Measurements from ENCODE around the gene KRT77.

DNA sequence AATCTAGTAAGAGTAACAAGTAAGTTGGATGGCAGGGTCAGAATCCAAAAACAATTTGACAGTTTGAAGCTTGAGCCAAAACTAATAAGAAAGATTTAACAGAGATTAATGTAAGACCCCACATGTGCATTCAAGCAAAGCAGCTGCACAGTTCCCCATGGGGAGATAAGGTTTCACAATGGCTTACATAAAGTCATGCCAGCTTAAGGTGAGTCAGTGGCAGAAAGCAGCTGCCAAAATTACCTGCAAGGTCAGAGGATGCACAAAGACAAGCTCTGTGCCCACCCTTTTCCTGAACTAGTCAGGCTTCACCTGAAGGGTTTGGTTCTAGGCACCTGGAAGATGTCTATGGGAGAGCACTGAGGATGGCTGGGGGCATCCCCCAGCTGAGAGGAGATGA lies 36.6 kb upstream of the KRT77 start:
- TF ChIP-seq, protein P1, sequence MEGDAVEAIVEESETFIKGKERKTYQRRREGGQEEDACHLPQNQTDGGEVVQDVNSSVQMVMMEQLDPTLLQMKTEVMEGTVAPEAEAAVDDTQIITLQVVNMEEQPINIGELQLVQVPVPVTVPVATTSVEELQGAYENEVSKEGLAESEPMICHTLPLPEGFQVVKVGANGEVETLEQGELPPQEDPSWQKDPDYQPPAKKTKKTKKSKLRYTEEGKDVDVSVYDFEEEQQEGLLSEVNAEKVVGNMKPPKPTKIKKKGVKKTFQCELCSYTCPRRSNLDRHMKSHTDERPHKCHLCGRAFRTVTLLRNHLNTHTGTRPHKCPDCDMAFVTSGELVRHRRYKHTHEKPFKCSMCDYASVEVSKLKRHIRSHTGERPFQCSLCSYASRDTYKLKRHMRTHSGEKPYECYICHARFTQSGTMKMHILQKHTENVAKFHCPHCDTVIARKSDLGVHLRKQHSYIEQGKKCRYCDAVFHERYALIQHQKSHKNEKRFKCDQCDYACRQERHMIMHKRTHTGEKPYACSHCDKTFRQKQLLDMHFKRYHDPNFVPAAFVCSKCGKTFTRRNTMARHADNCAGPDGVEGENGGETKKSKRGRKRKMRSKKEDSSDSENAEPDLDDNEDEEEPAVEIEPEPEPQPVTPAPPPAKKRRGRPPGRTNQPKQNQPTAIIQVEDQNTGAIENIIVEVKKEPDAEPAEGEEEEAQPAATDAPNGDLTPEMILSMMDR (IDR thresholded peaks at IDR 0.05) = no peak
- no peak for TF ChIP-seq POLR2A (IDR thresholded peaks at IDR 0.05)

All from sigmoid colon (tissue), 3 donors.